Transverse colon (tissue), 4 donors: ENCODE results near the gene EFNA5.

Source experiments
- EP300 ChIP-seq: sonication (generic); formaldehyde crosslinking; IDR thresholded peaks from one replicate; pipeline ENCODE4 v1.6.1; 2017; ENCODE audit warnings: antibody characterized with exemption, low read depth
- POLR2A ChIP-seq: fragments of 450-650 bp; IDR thresholded peaks from one replicate; pipeline ENCODE4 v1.6.1; 2016; ENCODE audit warnings: antibody characterized with exemption, mild to moderate bottlenecking, moderate library complexity
- POLR2AphosphoS5 ChIP-seq, 3 donors: sonication (generic); formaldehyde crosslinking; IDR thresholded peaks; one replicate each; pipeline ENCODE4 v1.6.1; 2016; ENCODE audit warnings: antibody characterized with exemption in 3 of 3
- TF ChIP-seq, protein P1 (sequence below), 5 experiments: fragments of 200-600 bp in 3 of 5; fragments of 450-650 bp in 2 of 5; sonication (generic) in 3 of 5; IDR thresholded peaks; 1 replicate in 2 of 5; 2 replicates in 3 of 5; pipeline ENCODE4 v1.5.1; 2016 to 2017; ENCODE audit warnings: antibody characterized with exemption in 5 of 5, inconsistent platforms in 3 of 5, mild to moderate bottlenecking in 2 of 5, moderate library complexity in 1 of 5

- TF ChIP-seq, protein P1, sequence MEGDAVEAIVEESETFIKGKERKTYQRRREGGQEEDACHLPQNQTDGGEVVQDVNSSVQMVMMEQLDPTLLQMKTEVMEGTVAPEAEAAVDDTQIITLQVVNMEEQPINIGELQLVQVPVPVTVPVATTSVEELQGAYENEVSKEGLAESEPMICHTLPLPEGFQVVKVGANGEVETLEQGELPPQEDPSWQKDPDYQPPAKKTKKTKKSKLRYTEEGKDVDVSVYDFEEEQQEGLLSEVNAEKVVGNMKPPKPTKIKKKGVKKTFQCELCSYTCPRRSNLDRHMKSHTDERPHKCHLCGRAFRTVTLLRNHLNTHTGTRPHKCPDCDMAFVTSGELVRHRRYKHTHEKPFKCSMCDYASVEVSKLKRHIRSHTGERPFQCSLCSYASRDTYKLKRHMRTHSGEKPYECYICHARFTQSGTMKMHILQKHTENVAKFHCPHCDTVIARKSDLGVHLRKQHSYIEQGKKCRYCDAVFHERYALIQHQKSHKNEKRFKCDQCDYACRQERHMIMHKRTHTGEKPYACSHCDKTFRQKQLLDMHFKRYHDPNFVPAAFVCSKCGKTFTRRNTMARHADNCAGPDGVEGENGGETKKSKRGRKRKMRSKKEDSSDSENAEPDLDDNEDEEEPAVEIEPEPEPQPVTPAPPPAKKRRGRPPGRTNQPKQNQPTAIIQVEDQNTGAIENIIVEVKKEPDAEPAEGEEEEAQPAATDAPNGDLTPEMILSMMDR (IDR thresholded peaks at IDR 0.05): no peak
- TF ChIP-seq POLR2AphosphoS5 (IDR thresholded peaks at IDR 0.05) (no peak), EP300 (no peak), POLR2A (no peak)
These were observed 330.1 kb downstream of the EFNA5 start for GRCh38 chr5:107340631-107341030.
